GM19328 (cell line): ENCODE data around the gene SLC18A2.

Source experiments
- ATAC-seq: cut with Tn5 transposase; IDR thresholded peaks from one replicate; pipeline ENCODE4 v1.9.1; 2021; ENCODE audit warnings: mild to moderate bottlenecking, moderate library complexity; ENCODE audit not compliant: unreplicated experiment

Gene SLC18A2

GRCh38 chr10:117237401-117237991 lies 3.4 kb upstream of the SLC18A2 start:
- ATAC-seq: no peak

- no peak for ATAC-seq
Measured at GRCh38 chr10:117239051-117239450, 1.9 kb upstream of the SLC18A2 start.

DNA sequence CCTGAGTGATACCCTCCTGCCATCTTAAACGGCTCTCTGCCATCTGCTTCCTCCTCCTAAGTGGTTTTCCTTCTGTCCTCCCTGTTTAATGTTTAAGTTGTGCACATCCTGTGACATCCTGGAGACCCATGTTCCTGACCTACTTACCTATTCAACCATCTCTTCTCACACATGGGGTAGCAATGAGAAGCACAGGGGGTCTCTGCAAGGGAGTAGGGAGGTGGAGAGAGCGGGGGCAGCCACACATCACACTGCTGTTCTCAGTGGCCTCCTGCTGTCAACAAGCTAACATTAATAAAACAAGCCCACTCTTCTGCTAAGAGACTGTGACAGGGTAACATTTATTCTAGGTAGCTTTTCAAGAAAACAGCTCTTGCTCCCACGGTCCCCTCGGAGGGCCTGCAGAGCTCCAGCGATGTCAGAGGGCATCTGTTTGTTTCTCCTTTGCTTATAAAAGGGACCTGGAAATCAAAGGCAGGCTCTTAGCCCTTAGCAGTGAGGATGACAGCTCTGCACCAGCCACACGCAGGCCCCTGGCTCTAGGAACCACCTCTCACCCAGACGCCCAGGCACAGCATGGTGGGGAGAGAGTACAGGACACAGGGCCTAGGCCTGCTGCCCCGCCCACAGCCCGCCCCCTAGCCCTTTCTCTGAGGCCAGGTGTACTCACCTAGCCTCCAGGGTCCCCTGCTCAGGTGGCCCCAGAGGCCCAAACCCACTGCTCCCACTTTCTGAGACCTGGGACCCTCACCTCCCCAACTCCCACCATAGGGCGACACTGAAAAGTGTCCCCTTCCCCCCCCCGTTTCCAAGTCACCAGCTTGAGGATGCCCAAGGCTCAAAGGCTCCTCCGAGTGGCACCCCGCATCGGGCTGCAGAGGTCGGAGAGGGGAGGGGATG lies 943 bp upstream of the SLC18A2 start:
- no peak for ATAC-seq

DNA sequence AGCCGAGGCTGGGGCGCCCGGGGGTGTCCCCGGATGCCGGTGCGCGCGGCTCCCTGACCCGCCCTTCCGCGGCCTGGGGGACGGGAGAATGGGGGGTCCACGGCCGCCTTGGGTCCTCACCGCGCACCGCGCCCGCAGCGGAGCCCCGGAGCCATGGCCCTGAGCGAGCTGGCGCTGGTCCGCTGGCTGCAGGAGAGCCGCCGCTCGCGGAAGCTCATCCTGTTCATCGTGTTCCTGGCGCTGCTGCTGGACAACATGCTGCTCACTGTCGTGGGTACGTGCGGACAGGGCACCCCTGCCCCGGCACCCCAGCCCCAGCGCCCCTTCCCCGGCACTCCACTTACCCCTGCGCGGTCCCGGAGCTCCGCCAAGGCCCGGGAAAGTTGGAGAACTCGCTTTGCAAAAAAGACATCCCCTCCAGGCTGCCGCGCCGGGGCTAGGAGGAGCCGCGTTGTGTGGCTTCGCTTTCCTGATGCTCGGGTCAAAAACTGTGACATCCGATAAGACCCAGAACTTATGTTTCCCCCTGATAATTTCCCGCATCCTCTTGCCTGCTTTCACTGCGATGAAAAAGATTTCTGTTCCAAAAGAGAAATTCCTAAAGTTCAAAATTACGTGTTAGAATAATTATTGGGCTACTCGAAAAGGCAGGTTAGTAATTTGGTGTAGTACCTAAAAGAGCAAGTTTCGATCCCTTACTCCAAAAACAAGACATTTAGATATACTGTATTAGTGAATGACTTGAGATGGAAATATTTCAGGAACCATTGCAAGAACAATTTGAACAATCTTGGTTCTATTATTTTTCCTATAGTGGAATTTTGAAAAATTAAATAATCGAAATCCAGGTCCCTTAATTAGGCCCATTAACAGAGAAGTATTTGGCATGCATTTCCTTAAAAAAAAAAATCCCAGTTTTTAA lies 888 bp downstream of the SLC18A2 start:
- no peak for ATAC-seq

GRCh38 chr10:117242463-117242832 lies 1.5 kb downstream of the SLC18A2 start:
- no peak for ATAC-seq

- ATAC-seq: no peak
Measured at GRCh38 chr10:117246997-117247671, 6.2 kb downstream of the SLC18A2 start.

DNA sequence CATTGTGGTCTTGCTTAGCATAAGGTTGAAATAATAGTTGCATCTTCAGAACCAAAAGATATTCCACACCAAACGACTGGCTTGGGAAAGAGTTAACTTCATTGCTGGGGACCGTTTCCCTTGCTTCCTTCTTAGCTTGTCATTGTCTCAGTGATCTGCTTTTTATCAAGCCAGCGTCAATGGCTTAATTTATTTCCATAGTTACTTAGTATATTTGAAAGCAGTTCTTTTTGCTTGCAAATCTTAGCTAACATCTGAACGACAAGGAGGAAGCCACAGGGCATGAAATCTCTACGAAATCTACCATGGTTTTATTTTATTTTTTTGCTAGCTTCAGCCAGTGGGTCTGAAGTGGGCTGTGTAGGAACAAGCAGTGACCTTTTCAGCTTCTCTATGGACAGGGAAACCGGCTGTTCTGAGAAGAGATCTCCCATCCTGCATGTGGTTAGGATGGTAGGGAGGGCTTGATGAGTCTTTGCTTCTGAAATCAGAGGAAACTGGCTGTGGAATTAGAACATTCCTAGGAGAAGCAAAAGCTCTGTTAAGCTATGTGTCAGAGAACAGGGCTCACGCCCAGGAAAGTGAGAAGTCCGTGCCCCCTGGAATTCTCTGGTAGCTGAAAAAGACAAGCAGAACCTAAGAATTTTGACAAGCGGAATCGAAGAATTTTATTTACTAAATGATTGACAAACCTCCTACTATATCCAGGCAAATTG lies 8.0 kb downstream of the SLC18A2 start:
- no peak for ATAC-seq

- no peak for ATAC-seq
Measured at GRCh38 chr10:117249493-117250093, 8.7 kb downstream of the SLC18A2 start.

GRCh38 chr10:117250411-117250810 lies 9.5 kb downstream of the SLC18A2 start:
- ATAC-seq: no peak

DNA sequence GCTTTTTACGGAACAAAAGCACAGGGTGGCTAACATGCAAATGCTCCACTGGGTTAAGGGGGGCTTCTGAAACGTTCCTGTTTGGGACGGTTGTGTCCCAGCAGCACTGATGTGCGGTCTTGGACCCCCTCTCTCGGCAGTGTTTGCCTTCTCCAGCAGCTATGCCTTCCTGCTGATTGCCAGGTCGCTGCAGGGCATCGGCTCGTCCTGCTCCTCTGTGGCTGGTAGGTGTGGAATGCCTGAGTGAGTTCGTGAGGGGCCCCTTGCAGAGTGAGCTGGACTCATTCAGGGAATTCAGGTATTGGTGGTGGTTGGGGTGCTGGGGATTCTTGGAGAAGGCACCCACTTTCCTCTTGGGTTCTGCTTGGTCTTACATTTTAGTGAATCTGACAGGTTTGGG lies 13.0 kb downstream of the SLC18A2 start:
- ATAC-seq: no peak

GRCh38 chr10:117254338-117254737 lies 13.4 kb downstream of the SLC18A2 start:
- no peak for ATAC-seq

DNA sequence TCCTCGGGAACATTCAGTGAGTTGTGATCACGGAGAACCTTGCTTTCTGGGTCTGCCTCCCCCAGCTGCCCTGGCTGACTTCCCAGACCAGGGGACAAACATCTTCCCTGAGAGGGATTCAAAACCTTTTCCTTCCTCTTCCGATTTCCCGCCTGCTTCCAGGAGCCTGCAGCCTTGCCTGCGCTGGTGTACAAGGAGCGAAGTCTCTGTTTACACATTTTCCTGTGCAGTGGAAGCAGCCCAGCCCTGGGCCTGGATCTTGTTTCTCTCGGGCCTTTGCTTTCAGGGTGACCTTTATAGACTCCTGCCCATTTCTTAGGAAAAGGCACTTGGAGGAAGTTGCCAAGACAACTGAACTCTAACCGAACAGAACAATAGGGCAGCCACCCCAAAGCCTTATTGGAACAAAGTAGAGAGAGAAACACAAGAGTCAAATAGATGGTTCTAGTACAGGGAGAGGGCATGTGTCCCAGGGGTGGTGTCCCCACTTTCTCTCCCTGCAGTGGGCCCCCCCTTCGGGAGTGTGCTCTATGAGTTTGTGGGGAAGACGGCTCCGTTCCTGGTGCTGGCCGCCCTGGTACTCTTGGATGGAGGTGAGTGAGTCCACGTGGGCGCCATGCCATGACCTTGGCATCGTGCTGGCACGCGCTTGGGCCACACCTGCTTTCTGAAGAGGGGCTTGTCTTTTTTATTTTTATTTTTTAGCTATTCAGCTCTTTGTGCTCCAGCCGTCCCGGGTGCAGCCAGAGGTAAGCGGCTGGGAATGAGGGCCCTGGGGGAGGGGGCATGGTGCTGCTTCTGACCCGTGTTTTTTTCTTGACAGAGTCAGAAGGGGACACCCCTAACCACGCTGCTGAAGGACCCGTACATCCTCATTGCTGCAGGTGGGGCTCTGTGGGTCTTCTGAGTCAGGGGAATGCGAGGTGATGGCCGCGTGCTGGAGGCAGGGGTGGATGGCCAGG lies 14.1 kb downstream of the SLC18A2 start:
- ATAC-seq: no peak

DNA sequence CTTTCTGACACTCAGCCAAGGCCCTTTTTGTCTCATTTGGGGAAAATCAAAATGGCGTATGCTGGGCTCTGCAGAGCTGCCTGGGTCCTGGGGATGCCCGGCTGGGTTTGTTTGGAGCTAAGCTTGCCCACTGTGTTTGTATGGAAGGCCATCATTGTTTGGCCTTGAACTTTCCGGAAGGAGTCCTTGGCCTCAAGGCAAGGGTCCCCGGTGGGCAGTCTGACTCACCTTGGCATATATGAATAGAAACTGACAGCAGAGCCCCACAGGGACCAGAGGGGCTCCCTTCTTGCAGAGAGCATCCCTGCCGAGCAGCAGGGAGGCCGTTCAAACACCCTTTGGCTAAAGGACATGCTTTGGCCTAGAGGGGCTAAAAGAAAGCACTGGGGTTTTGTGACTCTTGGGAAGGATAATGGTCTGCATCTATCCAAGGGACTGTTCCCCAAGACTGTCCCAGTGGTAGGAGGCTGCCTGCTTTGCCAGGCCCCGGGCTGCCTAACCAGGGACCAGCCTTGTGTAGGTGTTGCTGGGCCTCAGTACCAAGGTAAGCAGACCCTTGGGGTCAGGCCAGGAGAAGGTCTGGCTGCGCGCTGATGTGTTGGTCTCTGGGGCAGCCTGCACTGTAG lies 15.0 kb downstream of the SLC18A2 start:
- ATAC-seq: no peak

DNA sequence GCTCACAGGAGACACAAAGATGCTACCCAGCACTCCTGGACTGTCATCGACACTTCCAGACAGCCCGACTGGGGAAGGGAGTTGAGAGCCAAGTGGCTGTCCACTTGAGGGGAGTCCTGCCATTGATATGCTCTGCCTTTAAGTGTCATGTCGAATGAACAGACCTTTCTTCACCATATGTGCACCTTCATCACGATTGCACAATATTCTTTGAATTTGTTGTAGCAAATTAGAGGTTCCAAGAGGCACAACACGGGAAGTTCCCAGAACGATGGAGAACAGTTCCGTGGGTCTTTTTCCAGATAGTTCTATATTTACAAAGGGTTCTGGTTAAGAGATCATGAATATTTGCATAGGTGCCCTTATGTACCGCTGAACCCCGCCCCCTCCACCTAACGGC lies 16.0 kb downstream of the SLC18A2 start:
- no peak for ATAC-seq

- ATAC-seq: no peak
Measured at GRCh38 chr10:117257721-117258120, 16.8 kb downstream of the SLC18A2 start.

- no peak for ATAC-seq
Measured at GRCh38 chr10:117259279-117259678, 18.4 kb downstream of the SLC18A2 start.

GRCh38 chr10:117260084-117260483 lies 19.2 kb downstream of the SLC18A2 start:
- ATAC-seq: no peak

DNA sequence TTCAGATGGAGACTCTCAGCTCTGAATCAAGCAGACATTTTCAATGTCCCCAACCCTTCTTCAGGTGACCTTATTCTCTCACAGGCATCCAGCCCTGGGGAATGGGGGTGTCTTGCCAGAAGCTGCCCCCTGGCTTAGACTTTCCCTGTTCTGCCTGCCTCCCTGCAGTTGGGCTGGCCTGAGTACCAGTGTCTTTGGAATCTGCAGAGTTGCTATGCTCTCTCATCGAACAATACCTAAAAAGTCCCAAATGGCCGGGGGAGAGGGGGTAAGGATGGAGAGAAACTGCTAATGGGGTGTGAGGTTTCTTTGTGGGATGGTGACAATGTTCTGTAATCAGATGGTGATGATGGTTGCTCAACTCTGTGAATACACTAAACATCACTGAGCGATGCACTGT lies 20.6 kb downstream of the SLC18A2 start:
- ATAC-seq: no peak
